K562 (cell line): ENCODE data around the gene PTPRM. TPM values are rescaled to one million over a fixed set of nuclear protein-coding genes. Genes with fewer than 3 reads are reported as not detected.

Source experiments
- ATAC-seq: fragments of 200-7000 bp; cut with Tn5 transposase; 3 replicates; pipeline ENCODE4 v1.9.1; 2020; ENCODE audit warnings: moderate library complexity
- BruUV-seq: library from RNA; stranded (reverse); fragments of 400-500 nt; replicated peaks from 2 replicates; lab custom pipeline; 2021; lab: Mats Ljungman, UMichigan
- CTCF ChIA-PET: fragments of 300-600 bp; formaldehyde crosslinking; extraction: SDS; loops from one replicate; lab custom pipeline; 2021; ENCODE audit warnings: low intra/inter-chr PET ratio; lab: Yijun Ruan, JAX
- POLR2A ChIA-PET: fragments of 300-600, 350-650 bp; sonication (Branson Sonifier 250); formaldehyde crosslinking; extraction: SDS; loops from one replicate; lab custom pipeline; 2021; ENCODE audit warnings: antibody characterized with exemption, inconsistent platforms; lab: Yijun Ruan, JAX
- DNase-seq, 4 experiments: peaks; one replicate each; pipeline versions ENCODE4 v3.0.0 to v3.0.0-alpha.2; 2011 to 2018; ENCODE audit warnings: low spot score in 3 of 4, mixed read lengths in 3 of 4; ENCODE audit errors: extremely low read depth in 1 of 4
- FAIRE-seq: peaks from 2 replicates; lab custom pipeline; 2011; peaks lifted over from hg19 to GRCh38; lab: Jason Lieb, UNC
- H2AFZ ChIP-seq: 2 replicates; pipeline ENCODE4 v1.6.0; 2011; ENCODE audit warnings: low read depth, low read length, control low read depth, inconsistent platforms
- H3K27ac ChIP-seq: fragments of 200-600 bp; 3 replicates; pipeline ENCODE4 v1.8.0; 2011; ENCODE audit warnings: low read depth, mild to moderate bottlenecking, control low read depth, inconsistent platforms, low read length, moderate library complexity, mixed read lengths; ENCODE audit errors: extremely low read depth
- H3K27me3 ChIP-seq, 2 experiments: fragments of 300-600 bp in 1 of 2; 2 replicates in 1 of 2; 3 replicates in 1 of 2; pipeline versions ENCODE4 v1.6.0 to v1.8.0; 2011; ENCODE audit warnings: inconsistent platforms in 2 of 2, low read length in 2 of 2, mild to moderate bottlenecking in 1 of 2, mixed read lengths in 1 of 2, moderate library complexity in 1 of 2; ENCODE audit not compliant: control insufficient read depth in 2 of 2, insufficient read depth in 2 of 2
- H3K36me3 ChIP-seq: fragments of 300-600 bp; 3 replicates; pipeline ENCODE4 v1.8.0; 2011; ENCODE audit warnings: mild to moderate bottlenecking, low read length, inconsistent platforms; ENCODE audit not compliant: control insufficient read depth, insufficient read depth
- H3K4me1 ChIP-seq, 2 experiments: fragments of 200-600 bp in 1 of 2; replicated peaks in 1 of 2; 2 replicates in 1 of 2; 3 replicates in 1 of 2; pipeline versions ENCODE4 v1.5.1 to v1.8.0; 2011; ENCODE audit warnings: inconsistent platforms in 2 of 2, low read length in 2 of 2, mild to moderate bottlenecking in 1 of 2, mixed read lengths in 1 of 2, moderate library complexity in 1 of 2; ENCODE audit not compliant: control insufficient read depth in 2 of 2, insufficient read depth in 2 of 2
- H3K4me2 ChIP-seq: 2 replicates; pipeline ENCODE4 v1.6.1; 2011; ENCODE audit warnings: low read length, control low read depth, inconsistent platforms, mixed read lengths; ENCODE audit not compliant: insufficient read depth
- H3K4me3 ChIP-seq: fragments of 200-600 bp; sonication (generic), shearing (Covaris generic); 2 replicates; pipeline ENCODE4 v1.5.1; 2016; ENCODE audit warnings: control low read depth, inconsistent platforms
- H3K79me2 ChIP-seq: fragments of 200-600 bp; 3 replicates; pipeline ENCODE4 v1.8.0; 2011; ENCODE audit warnings: low read length, inconsistent platforms; ENCODE audit not compliant: control insufficient read depth, insufficient read depth
- H3K9ac ChIP-seq, 2 experiments: 2 replicates each; pipeline versions ENCODE4 v1.6.0 to v1.6.1; 2011; ENCODE audit warnings: low read depth in 2 of 2, low read length in 2 of 2, control low read depth in 1 of 2, inconsistent platforms in 1 of 2, mild to moderate bottlenecking in 1 of 2, mixed read lengths in 1 of 2; ENCODE audit not compliant: insufficient read depth in 1 of 2
- H3K9me1 ChIP-seq: one replicate; pipeline ENCODE4 v1.6.0; 2011; ENCODE audit warnings: inconsistent platforms, mild to moderate bottlenecking, low read length, moderate library complexity; ENCODE audit not compliant: control insufficient read depth, insufficient read depth
- H3K9me3 ChIP-seq: replicated peaks from 2 replicates; pipeline ENCODE4 v1.5.1; 2011; ENCODE audit warnings: low read depth, low read length, inconsistent platforms; ENCODE audit not compliant: control insufficient read depth, insufficient read depth
- H4K20me1 ChIP-seq: replicated peaks from 2 replicates; pipeline ENCODE4 v1.6.1; 2011; ENCODE audit warnings: low read length, inconsistent platforms, mixed read lengths; ENCODE audit not compliant: control insufficient read depth, insufficient read depth
- ATF7 ChIP-seq: fragments of 450-650 bp; IDR thresholded peaks from 2 replicates; pipeline ENCODE4 v1.7.1; 2014; ENCODE audit warnings: mild to moderate bottlenecking, moderate library complexity
- BHLHE40 ChIP-seq: IDR thresholded peaks from 2 replicates; pipeline ENCODE4 v1.6.1; 2011; ENCODE audit warnings: low read length, improper control_type of control experiment
- CREB3 ChIP-seq: fragments of 450-650 bp; conservative IDR thresholded peaks from 2 replicates; pipeline ENCODE4 v1.6.1; 2016; ENCODE audit warnings: missing genetic modification characterization, low read depth, mild to moderate bottlenecking, missing compliant biosample characterization, moderate library complexity
- ERF ChIP-seq: fragments of 450-650 bp; formaldehyde crosslinking; IDR thresholded peaks from 2 replicates; pipeline ENCODE4 v1.4.0; 2020; ENCODE audit warnings: mild to moderate bottlenecking, mixed read lengths
- HDAC2 ChIP-seq: fragments of 450-650 bp; IDR thresholded peaks from 2 replicates; pipeline ENCODE4 v1.6.1; 2016; ENCODE audit warnings: mild to moderate bottlenecking
- HMG20A ChIP-seq: fragments of 450-650 bp; formaldehyde crosslinking; conservative IDR thresholded peaks from 2 replicates; pipeline ENCODE4 v1.4.0; 2020; ENCODE audit warnings: mild to moderate bottlenecking, mixed read lengths
- HOXB6 ChIP-seq: fragments of 250-450 bp; sonication (Bioruptor Pico); IDR thresholded peaks from 2 replicates; pipeline ENCODE4 v1.5.1; 2022; ENCODE audit warnings: mild to moderate bottlenecking, borderline replicate concordance
- MYNN ChIP-seq, 2 experiments: sonication (generic); formaldehyde crosslinking in 1 of 2; IDR thresholded peaks; 2 replicates each; pipeline versions ENCODE4 v1.5.0 to v1.6.1; 2016 to 2020; ENCODE audit warnings: antibody characterized with exemption in 1 of 2, missing genetic modification reagents in 1 of 2
- NFYB ChIP-seq: IDR thresholded peaks from 2 replicates; pipeline ENCODE4 v1.6.1; 2011; ENCODE audit warnings: mild to moderate bottlenecking, moderate library complexity; ENCODE audit not compliant: insufficient read length; ENCODE audit errors: extremely low read depth
- PREB ChIP-seq: sonication (generic); formaldehyde crosslinking; IDR thresholded peaks from 2 replicates; pipeline ENCODE4 v1.8.1; 2023; ENCODE audit warnings: mild to moderate bottlenecking, missing genetic modification reagents
- REST ChIP-seq, 2 experiments: fragments of 450-650 bp; formaldehyde crosslinking in 1 of 2; IDR thresholded peaks; 2 replicates each; pipeline versions ENCODE4 v1.4.0 to v1.6.1; 2014 to 2020; ENCODE audit warnings: mild to moderate bottlenecking in 2 of 2, borderline replicate concordance in 1 of 2, low read depth in 1 of 2
- SUPT5H ChIP-seq: fragments of 450-650 bp; IDR thresholded peaks from 2 replicates; pipeline ENCODE4 v1.6.1; 2016
- U2AF1 ChIP-seq: fragments of 200-400 bp; formaldehyde crosslinking; optimal IDR thresholded peaks from 2 replicates; pipeline ENCODE3; 2017; ENCODE audit warnings: mild to moderate bottlenecking, low read depth, low read length, moderate library complexity
- ZBTB1 ChIP-seq: sonication (generic); formaldehyde crosslinking; IDR thresholded peaks from 2 replicates; pipeline ENCODE4 v1.8.1; 2023; ENCODE audit warnings: missing genetic modification reagents, low read depth, mild to moderate bottlenecking, borderline replicate concordance
- WGBS: fragments of 100-300 bp; shearing (Covaris generic); methylation state at CpG from one replicate; pipeline ENCODE4 v1.1.6; 2016; ENCODE audit warnings: low coverage, mixed read lengths; ENCODE audit not compliant: insufficient coverage; ENCODE audit errors: missing lambda C conversion rate; 5-methylcytosine and 5-hydroxymethylcytosine counted together
- in situ Hi-C: fragments of 300-500 bp; cut with MboI; formaldehyde crosslinking; loops from 4 replicates; pipeline ENCODE4 v1.15.0; 2018; ENCODE audit warnings: inconsistent platforms, mixed read lengths
- intact Hi-C: fragments of 100-400 bp; cut with micrococcal nuclease; formaldehyde crosslinking; loops from 2 replicates; pipeline ENCODE4 v1.14.2; 2022
- polyA plus RNA-seq, 8 experiments: library from polyadenylated mRNA; depleted of rRNA in 4 of 8; stranded (reverse) in 5 of 8; unstranded in 3 of 8; fragments of >200 nt; fragmentation: Nextera tagmentation in 2 of 8; fragmentation: Illumina TruSeq in 1 of 8; extraction: Ambion mirVana in 2 of 8; extraction: Trizol in 1 of 8; gene quantifications; 2 replicates each; pipeline versions ENCODE4 v1.2.1 to v1.2.3, GENCODE V29; 2011 to 2014; ENCODE audit warnings: inconsistent platforms in 1 of 8, missing spikeins in 1 of 8
- total RNA-seq, 7 experiments: library from RNA; depleted of rRNA in 6 of 7; stranded (reverse); fragments of >200 nt in 6 of 7; fragmentation: Illumina TruSeq in 2 of 7; extraction: Trizol in 2 of 7; gene quantifications; 2 replicates each; pipeline versions ENCODE4 v1.2.1 to v1.2.3, GENCODE V29; 2011 to 2021; ENCODE audit warnings: low replicate concordance in 1 of 7

PTPRM gene
- total and polyA plus RNA-seq, 9 of the 15 experiments (the other 6 are each of a cell fraction or from before 2014, with no cell fraction given): 0.03 to 0.16 (median 0.08) TPM; not detected in 3

- no peak for ATAC-seq
- Histone ChIP-seq H3K9me3 (no peaks in the 10 kb centered on the region), H3K27me3 (peaks cover 0 to 13% of the 10 kb centered on the region in 2 experiments; a peak in 2 of 5 replicates), H2AFZ (no peak overlapping the region), H3K4me3 (no peak overlapping the region), H3K27ac (no peak overlapping the region), H3K36me3 (no peaks in the 10 kb centered on the region), H3K9ac (no peak overlapping the region), H3K79me2 (no peaks in the 10 kb centered on the region), H4K20me1 (no peaks in the 10 kb centered on the region), H3K4me1 (no peaks in the 10 kb centered on the region), H3K4me2 (no peak overlapping the region), H3K9me1 (no peaks in the 10 kb centered on the region)
- no TSS peak for BruUV-seq
- in situ Hi-C loops: no loop called here
- intact Hi-C loops: no loop called here
- 0% methylated on average over 3 of the region's 3 CpGs for WGBS
- POLR2A ChIA-PET: no interaction called here
- CTCF ChIA-PET: no interaction called here
- DNase-seq: no peak
- no peak for FAIRE-seq
- TF ChIP-seq NFYB (no peak), CREB3 (no peak), SUPT5H (no peak), BHLHE40 (no peak), ATF7 (no peak), PREB (CRISPR knock-in tag) (no peak), HMG20A (CRISPR knock-in tag) (no peak), HDAC2 (no peak), U2AF1 (no peak), ERF (CRISPR knock-in tag) (no peak), ZBTB1 (CRISPR knock-in tag) (no peak), MYNN (IDR thresholded peaks at IDR 0.05) (no peak), MYNN (CRISPR knock-in tag; IDR thresholded peaks at IDR 0.05) (no peak), HOXB6 (CRISPR knock-in tag) (no peak), REST (IDR thresholded peaks at IDR 0.05; ENCODE audit: borderline replicate concordance) (no peak), REST (CRISPR knock-in tag; IDR thresholded peaks at IDR 0.05; ENCODE audit: low read depth) (no peak)
Measured at GRCh38 chr18:7604361-7604760, 37.2 kb downstream of the PTPRM start.
